Measurements from ENCODE around the gene MSI1. TPM values are rescaled to one million over a fixed set of nuclear protein-coding genes. Genes with fewer than 3 reads are reported as not detected.

MSI1 gene
- total RNA-seq, 1 donor from 2014 or later: 0.15 TPM

DNA sequence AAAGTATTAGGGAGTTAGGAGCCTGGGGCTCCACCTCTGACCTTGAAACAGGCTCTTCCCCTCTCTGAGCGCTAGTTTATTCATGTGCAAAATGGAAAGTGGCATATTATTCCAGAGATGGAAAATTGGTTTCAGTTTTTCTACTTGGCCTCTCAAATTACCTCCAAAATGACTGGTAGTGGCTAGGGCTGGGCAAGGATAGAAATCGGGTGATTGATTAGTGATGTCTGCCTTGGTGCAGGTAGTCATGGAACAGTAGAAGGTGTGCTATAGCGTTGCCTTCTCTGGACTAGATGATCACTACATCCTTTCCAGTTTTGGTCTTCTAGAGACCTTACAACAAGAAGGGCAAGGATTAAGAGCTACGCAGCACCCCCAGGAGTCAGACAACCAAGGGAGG is 8.6 kb upstream of the MSI1 start:
- no peak for DNase-seq (ENCODE audit: low read depth)

DNA sequence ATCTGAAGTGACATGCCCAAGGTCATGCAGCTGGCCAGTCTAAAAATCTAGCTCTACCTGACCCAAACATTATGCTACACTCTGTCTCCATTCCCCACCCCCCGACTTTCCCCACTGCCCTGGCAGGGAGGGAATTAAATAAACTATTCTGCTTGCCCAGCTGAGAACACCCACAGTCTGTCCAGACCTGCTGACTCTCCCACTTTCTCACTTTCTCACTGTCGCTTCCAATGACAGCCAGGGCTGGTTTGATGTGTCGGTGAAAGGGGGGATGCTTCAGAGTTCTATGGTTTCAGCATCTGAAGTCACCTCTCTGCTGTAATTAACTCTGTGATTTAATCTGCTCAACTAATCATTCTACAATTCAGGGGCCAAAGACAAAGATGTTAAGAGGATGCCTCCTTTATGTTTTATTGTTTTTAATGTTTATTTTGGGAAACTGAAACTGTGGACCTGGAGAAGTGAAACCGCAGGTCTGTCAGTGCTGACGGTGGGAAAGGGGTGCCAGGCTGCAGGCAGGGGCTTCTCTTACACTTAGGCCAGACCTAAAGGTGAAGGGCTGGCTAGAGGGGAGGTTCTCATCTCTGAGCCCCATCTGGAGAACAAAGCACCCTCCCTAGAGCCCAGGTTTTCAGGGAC is 8.1 kb upstream of the MSI1 start:
- no peak for DNase-seq (ENCODE audit: low read depth)

DNA sequence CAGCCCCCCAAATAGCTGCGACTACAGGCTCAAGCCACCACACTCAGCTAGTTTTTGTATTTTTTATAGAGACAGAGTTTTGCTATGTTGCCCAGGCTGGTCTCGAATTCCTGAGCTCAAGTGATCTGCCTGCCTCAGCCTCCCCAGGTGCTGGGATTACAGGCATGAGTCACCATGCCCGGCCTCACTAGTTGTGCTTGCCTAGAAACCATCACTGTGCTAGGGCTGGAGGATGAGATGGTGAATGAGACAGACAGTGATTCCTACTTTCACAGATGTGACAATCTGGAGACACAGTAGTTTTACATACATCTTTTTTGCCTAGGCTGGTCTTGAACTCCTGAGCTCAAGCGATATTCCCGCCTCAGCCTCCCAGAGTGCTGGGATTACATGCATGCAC is 7.5 kb upstream of the MSI1 start:
- no peak for DNase-seq (ENCODE audit: low read depth)

DNA sequence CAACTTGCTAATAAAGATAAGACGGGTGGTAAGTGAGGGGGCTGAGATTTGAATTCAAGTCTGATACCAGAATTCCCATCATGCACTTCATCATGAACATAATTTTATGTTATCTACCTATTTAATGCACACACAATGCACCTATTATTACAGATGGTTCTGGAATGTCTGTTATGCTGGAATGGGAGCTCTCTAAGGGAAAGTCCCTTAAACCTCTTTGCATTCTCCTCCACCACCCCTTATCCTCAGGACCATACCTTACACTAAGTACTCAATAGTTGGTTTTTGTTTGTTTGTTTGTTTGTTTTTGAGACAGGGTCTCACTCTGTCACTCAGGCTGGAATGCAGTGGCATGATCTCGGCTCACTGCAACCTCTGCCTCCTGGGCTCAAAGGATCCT is 7.0 kb upstream of the MSI1 start:
- DNase-seq (ENCODE audit: low read depth): peak; percentile 17

DNA sequence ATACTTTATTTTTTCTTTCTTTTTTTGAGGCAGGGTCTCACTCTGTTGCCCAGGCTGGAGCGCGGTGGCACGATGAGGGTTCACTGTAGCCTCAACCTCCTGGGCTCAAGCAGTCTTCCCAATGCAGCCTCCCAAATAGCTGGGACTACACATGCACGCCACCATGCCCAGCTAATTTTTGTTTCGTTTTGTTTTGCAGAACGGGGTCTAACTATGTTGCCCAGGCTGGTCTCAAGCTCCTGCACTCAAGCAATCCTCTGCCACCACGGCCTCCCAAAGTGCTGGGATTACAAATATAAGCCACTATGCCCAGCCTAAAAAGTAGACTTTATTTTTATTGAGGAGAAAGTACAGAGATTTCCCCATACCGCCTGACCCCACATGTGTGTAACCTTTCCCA is 4.7 kb upstream of the MSI1 start:
- DNase-seq (ENCODE audit: low read depth): no peak

DNA sequence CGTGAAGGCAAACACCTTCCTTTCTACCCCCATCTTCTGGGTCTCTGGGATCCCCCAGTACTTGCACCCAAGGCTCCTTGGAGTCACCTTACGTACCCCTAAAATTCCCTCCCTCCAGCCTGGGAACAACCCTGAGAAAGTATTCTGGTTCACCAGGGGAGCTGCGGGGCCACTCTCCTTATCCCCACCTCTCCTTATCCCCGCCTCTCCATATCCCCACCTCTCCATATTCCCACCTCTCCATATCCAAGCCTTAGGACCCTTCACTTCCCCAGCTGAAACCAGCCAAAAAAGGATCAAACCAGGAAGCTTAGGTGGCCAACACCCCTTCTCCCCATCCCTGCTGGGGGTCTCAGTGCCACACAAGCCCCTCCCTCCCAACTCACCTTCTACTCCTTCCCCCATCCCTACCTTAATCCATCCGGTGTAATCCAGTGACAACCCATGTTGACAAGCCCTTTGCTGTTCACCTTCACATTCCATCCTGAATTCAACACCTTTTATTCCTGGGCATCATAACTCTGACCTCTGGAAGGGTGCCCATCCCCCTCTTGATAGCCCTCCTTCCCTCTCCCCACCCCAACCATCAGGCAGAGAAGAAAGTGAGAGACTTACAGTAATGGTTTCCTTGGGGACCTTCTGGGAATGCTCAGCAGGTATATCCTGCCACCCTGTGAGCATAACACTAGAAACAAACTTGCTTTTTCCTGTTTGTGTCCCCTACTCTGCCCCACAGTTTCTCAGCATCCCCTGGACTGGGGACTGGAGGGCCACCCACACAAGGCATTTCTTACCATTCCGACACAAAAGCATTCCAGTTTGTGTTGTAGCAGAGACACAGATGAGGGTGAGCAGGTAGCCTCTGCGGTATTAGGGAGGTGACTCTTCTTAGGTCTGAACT is 1.6 kb upstream of the MSI1 start:
- DNase-seq (ENCODE audit: low read depth): no peak

DNA sequence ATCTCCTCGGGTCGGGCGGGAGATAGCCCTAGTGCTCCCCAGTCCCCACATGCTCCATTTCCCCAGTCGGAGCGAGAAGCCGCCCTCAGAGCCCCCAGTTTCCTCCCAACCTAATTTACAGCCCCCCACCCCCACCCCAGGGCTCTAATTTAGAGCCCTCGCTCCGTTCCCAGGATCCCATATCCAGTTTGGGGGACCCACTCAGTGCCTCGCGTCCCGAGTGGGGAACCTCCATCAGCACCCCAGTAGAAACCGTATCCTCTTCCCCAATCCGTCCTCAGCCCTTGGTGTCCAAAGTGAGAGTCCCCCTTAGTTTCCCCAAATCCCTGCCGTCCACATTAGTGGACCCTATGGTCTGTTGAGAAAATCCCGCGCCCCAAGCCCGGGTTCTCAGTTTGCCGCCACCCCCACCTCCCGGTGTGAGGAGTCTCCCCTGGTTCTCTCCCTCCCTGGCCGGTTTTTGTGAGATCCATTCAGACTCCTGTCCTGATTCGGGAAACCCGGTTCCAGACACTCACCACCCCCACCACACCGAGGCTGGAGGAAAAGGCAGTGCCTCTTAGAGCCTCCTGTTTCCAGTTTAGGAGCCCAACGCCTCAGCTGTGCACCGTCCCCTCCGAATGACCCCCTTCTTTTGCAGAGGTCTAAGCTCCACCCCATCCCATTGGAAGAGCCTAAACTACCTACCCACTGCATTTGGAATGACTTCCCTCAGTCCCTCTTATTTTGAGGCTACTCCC is 809 bp upstream of the MSI1 start:
- no peak for DNase-seq (ENCODE audit: low read depth)

DNA sequence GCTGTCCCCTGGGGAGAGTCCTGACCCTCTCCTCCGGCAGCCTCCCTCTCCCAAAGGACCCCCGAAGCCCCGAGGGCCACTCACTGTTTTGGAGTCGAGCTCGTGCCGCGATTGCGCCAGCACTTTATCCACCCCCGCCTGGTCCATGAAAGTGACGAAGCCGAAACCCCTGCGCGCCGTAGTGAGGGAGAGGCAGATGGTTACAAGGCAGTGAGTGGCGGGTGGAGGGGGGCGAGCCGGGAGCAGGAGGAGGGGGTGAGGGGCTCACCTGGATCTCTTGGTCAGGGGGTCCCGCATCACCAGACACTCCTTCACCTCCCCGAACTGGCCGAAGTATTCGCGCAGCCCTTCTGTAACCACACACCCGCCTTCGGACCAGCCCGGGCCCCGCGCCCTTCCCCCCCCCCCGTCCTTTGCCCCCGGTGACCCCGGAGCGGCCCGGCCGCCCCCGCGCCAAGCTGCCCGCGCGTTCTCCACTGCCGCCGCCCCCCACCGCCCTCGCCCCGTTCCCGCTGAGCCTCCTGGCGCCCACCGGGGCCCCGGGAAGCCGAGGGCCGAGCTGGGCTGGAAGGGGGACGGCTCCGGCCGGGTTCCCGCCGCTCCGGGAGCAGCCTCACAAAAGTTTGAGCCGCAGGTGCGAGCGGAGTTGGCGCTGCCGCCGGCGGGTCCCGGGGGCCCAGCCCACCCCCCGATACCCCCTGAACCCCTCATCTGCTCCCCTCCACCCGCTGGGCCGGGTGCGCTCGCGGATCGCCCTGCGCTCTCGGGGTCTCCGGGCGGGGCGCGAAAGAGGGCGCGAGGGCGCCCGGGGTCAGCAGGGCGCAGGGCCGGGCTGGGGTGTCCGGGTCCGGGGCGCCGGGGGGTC is 808 bp downstream of the MSI1 start:
- DNase-seq (ENCODE audit: low read depth): no peak

DNA sequence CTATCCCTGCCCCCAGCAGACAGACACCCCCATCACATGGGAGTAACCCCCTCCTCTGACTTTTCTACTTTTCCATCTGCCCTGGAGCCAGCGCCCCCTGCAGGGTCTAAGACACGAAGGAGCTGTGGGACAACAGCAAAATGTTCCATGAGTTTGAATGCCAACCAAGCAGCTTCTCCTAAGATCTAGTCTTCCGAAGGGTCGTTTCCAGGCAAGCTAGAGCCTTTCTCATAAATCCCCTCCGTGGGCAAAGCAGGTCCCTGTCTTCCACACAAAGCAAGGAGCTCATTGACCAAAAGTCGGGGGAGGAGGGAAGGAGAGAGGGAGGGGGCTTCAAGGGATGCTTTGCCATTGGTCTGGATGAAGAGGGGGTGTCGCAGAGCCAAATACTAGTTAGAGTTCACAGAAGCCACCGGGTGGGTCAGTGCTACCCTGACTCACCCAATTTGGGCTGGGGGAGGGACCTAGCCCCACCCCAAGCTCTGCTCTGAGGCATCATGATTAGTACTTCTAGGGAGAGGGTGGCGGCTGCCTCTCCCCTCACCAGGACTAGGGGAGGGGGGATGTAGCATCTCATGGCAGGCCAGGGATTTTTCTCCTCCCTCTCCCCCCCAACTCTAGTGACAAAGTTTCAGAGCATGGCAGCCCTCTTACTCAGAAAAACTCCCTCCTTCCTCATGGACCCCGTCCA is 1.6 kb downstream of the MSI1 start:
- no peak for DNase-seq (ENCODE audit: low read depth)

DNA sequence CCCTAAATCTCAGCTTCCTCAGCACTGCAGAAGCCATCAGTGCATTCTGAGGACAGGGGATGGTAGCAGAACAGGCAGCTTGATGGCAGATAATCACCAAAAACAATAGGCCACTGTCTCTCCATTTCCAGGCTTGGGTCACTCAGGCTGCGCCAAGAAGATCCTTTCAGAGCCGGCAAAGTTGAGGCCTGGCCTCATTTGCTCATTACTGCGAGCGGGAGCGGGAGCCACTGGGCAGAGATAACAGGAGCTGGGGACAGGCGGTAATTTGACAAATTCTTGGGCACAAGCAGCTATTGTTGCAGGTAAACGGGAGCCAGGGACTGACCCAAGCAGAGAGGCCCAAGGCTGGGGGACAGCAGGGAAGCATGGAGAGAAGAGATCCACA is 2.1 kb downstream of the MSI1 start:
- DNase-seq (ENCODE audit: low read depth): no peak

DNA sequence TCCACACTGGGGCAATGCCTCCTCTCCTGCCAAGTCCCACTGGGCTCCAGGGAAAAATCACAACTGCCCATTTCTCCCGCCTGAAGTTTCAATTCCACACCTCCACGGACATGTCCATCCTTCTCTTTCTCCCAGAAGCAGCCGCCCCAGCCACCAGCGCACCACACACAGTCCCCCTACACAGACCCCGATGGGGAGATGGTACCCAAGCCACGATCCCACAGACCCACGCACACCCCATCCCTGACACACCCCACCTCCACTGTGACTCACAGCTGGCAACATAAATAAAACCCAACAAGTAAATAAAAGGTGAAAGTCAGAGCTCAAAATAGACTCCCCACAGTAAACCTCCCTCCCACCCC is 2.6 kb downstream of the MSI1 start:
- DNase-seq (ENCODE audit: low read depth): no peak

DNA sequence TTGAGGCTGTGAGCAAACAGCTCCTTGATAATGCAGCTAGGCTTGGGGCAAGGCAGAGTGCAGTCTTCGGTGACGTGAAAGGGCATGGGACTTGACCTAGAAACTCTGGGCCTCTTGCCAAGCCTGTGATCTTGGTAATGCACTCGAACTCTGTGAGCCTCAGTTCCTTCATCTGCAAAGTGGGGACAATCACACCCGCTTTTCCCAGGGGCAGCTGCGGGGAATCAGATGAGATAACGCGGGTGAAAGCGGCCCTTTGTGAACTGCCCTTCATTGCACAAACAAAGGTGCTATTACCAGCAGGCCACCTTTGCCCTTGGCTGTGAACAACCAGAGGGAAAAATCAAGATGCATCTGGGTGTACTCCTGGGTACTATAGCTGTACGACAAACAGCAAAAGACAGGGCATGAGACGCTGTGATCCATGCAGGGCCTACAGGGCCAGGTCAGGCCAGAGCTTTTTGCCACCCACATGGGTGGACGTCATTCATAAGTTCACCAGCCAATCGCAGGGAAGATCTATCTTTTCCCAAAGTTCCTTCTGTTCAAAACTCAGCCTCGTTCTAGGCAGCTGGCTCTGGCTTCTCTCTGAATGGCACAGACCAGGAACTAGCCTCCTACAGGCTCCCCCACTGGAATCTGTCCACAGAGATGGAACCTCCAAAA is 3.2 kb downstream of the MSI1 start:
- no peak for DNase-seq (ENCODE audit: low read depth)

DNA sequence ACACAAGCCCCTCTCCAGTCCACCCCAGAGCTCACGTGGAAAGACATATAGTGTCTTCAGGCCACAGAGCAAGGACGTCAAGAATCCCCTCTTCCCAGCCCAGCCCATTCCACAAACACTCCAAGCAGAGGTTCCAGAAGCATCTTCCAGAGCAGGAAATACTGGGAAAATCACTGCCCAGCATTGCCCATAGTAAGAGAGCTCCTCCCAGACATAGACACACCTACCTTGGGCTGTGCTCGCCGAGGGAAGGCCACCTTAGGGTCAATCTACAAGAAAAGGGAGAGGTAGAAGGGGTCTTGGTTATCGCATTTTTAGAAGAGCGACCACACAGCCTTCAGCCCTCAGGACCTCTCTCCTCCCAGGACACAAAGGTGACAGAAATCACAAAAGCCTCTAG is 4.5 kb downstream of the MSI1 start:
- DNase-seq (ENCODE audit: low read depth): no peak

DNA sequence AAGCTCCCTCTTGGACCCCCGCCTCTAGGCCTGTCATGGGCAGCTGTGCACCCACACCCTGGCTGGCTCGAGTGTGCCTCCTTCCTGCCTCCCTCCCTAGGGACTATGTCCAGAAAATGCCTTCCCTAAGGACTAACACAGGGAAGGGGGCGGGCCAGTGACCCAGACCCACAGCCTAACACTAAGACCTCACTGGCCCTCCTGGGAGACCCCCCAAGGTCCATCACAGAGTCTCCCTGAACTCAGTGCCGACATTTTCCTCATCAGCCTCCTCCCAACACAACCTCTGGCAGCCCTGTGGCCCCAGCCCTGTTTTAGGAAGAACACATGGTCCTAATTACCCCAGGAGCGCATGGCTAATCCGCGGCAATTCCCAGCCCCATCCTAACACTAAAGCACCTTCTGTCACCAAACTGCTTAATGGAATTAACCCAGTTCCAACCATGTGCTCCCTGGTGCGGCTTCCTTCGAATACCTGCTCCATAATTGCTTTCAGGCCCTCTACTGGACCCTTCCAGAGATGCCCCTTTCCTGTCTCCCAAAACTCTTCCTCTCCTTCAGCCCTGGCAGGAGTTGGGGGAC is 5.6 kb downstream of the MSI1 start:
- no peak for DNase-seq (ENCODE audit: low read depth)

DNA sequence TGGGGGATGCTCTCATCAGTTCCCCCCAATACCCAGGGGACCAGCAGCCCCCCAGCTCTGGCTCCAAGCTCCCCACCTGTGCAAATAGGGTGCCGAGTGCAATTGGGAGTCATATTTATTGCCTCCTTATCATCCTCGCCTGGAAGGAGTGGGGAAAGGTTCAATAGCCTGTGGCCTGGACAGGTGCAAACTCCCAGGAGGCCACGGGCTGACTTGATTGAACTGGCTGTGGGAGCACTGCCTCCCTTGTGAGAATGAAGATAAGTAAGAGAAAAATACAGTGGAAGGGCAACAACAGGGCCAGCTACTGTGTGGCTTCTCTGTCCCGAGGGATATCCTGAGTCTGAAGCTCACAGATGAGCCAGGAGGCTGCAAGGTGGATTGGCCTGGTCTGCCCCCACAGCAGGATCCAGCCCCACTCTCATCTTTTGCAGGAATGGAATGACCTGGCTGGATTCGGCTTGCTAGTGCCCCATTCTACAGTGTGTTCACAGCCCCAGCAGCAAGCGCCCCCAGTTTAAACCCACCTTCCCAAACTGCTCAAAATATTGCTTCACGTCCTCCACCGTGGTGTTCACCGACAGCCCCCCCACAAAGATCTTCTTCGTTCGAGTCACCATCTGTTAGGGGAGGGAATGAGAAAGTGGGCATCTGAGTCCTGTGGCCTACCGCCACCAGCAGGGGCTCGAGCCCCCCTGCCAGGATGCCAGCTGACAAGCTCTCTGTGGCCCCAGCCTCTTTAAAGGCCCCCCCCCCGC is 6.3 kb downstream of the MSI1 start:
- no peak for DNase-seq (ENCODE audit: low read depth)

DNA sequence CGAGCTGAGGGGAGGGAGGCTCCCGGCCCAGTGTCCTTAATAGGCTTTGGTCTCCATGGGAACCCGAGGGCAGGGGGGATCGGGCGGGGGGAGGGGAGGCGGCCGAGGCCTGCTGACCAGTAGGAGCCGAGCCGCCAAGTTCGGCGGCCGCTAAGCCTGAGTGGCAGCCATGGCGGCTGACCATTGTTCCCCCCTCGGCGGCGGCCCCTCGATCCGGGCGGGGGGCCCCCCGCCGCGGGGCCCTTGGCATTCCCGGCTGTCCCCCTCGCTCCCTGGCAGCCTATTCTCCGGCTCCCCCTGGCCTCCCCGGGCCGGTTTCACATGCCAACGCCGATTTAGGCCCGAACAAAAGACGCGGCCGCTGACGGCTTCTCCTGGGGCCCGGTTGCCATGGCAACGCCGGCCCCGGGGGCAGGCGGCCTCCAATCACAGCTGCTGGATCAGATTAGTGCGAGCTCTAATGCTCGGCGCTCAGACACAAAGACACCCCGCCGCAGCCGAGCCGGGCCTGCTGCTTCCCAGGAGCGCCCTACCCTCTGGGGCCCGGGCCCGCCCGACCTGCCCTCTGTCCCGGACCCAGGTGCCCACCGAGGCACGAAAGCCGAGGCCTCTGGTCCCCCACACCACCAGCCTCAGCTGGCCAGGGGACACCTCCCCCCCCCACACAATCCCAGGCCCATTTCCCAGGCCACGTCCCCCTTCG is 7.3 kb downstream of the MSI1 start:
- peak; percentile 17 for DNase-seq (ENCODE audit: low read depth)

DNA sequence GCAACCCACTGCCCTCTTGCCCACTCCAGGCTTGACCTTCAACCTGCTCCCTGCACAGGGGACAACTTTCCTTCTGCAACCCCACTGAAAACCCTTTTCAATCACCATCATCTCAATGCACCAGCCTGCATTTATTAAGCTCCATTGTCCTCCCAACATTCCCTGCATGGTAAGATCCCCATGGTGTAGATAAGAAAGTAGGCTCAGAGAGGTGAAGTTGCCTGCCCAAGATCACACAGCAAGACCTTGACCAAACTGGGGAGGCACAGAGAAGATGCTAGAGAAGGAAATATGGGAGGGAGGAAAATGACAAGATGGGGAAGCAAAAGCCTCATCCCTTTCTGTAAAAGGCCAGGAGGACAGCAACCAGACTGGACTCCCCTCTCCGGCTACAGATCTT is 9.8 kb downstream of the MSI1 start:
- no peak for DNase-seq (ENCODE audit: low read depth)

DNA sequence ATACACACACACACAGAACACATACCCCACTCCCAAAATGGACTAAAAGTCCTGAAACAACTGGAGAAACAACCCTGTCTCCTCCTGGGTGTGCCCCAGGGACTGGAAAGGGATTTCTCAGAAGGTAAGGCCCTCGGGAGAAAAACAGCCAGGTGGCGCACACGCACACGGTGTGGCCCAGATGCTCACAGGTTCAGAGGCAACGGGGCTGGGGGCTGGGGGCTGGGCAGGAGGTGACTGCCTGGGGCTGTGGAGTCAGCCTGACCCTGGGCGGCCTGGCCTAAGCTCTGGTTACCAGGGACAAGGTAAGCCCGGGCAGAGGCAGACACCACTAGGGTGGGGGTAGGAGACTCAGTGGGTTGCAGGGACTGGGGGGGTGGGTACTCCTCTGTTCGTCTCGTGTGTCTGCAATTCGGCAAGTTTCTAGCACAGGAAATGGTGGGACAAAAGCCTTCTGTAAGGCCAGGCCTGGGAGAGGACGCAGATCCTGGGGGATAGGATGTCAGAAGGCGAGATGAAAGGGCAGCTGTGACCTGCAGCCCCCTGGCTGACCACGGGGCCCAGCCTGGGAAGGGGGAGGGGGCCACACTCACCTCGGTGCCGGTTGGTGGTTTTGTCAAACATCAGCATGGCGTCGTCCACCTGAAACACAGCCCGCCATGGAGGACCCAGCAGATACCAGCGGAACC is 10.4 kb downstream of the MSI1 start:
- DNase-seq (ENCODE audit: low read depth): no peak
